NCI-H1417 treated with DMSO at 0.1 percent for 48 hours (cell line): ENCODE measurements around the gene WNT6.
A peak's percentile ranks its signal among the peaks of the same experiment; 100 is the strongest.

ENCODE experiments used
- DNase-seq: peaks from one replicate; lab custom pipeline; 2025; lab: John Stamatoyannopoulos, UW

WNT6 gene

DNA sequence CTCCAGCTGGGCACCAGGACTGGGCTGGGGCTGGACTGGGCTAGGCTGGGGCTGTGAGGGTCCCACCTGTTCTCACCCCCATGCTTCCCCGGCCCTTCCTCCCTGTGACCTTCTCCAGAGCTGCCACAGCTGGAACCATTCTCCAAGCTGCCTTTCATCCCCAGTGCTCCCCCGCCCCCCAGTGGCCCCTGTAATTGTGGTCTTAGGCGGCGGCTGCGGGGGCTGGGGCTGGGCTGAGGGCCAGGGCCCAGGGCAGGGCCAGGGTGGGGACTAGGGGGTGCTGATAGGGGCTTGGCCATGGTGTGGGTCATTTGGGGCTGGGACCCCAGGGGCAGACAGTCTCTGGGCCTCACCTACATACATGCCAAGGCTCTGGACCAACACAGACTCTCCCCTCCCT lies 18.3 kb downstream of the WNT6 start:
- DNase-seq, result no peak

GRCh38 chr2:218878486-218878885 lies 18.9 kb downstream of the WNT6 start:
- no peak for DNase-seq

GRCh38 chr2:218878926-218879761 lies 19.5 kb downstream of the WNT6 start:
- no peak for DNase-seq

DNA sequence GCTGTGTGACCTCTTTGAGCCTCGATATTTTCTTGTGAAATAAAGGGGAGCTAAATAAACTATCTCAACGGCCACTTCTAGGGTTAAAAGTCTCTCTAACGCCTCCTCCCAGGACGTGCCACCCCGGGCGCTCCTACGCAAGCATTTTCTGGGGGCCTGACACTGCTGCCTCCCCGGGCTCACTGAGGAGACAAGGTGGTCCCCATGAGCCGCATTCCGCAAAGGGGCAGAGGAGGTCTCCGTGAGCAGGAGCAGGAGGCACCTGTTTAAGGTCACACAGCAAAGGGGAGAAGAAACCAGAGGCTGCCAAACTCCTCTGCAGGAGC lies 20.1 kb downstream of the WNT6 start:
- no peak for DNase-seq

GRCh38 chr2:218880102-218880858 lies 20.7 kb downstream of the WNT6 start, which contains the start of gene WNT10A:
TSS of gene WNT10A (plus strand) at chr2:218880852. CDS start at chr2:218880996, 144 bp downstream.
- no peak for DNase-seq

DNA sequence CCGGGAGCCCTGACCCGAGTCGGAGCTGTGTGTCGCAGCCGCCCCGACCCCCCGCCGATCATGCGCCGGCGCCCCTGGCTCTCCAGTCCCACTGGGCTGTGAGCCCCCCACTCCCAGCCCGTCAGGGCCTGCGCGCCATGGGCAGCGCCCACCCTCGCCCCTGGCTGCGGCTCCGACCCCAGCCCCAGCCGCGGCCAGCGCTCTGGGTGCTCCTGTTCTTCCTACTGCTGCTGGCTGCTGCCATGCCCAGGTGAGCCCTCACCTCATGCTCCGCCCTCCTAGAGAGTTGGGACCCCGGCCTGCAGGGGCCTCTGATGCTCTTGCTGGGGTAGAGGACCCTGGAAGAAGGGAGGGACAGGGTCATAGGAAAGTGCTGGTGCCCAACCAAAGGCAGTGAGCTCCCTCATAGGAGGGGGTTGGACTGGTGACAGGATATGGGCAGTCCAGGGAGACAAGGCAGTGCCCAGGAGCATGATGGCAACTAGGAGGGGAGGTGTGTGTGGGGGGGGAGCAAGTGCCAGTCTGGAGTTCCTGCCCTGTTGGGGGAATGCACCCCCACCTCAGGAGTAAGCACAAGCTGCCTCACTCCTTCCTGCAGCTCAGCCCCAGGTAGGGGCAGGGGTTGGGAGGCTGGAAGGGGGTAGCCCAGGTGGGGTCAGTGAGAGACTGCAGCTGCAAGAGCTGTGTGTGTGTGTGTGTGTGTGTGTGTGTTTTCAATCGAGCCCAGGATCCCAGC lies 21.4 kb downstream of the WNT6 start:
- no peak for DNase-seq

GRCh38 chr2:218881744-218882460 lies 22.3 kb downstream of the WNT6 start:
- no peak for DNase-seq

- DNase-seq, result no peak
Measured at GRCh38 chr2:218882461-218882816, 22.8 kb downstream of the WNT6 start.

DNA sequence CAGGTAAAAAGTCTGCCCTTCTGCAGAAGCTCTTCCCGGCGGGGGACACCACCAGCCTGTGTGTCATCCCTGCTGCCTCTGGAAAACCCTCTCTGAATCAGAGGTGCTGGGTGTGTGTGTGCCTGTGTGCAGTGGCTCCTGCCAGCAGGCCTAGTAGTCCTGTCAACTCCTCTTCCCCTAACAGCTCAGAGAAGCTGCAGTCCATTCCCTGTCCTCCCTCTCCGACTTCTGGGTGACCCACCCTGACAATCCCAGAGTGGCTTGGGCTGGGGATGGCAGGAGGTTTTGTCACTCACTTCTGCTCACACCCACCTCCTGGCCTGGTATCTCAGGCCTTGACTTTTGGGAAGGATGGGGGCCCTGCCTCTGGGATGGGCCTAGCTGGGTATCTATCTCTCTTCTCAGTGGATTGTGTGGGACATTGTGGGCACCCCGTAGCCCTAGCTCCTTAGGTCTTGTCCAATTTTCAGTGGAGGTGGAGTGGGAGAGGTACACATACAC lies 23.3 kb downstream of the WNT6 start:
- no peak for DNase-seq

DNA sequence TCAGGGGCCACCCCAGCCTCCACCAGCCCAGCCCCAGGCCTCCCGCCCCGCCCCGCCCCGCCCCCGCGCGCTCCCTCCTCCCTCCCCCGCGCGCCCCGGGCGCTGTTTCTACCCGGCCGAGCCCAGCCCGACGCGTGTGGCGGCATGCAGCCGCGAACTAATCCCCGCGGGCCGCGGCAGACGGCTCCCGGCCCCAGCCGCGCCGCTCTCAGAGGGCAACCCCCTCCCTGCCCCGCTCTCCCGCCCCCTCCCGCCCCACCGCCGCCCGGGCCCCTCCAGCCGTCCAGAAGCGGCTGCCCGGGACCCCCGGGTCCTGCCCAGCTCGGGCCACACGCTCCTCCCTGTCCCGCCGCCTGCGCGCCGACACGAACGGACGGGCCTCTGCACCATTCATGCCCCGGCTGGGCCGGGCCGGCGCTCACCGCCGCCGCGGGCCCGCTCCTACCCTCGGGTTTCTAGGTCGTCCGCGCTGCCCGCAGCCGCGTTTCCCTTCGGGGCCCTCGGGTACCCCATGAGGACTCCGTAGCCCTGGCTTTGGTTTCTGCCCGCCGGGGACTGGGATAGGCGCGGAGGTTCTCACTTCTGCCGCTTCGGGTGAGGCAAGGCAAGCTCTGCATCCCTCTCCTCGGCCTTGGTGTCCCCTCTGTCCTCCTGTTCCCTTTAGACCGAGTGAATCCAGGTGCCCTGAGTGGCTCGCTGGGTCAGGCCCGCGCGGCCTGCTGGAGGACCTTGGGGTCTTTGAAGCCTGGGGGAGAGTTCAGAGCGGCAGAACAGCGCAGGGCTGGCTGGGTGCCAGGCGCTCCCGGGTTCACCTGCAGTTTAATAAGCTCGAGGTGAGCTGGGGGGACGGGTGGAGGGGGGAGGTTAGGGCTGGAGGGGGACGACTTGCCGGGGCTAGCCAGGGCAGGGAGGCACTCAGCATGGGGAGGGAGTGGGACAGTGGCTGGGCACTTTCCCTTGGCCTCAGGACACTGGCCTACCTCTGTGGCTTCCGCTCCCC lies 24.2 kb downstream of the WNT6 start:
- DNase-seq, result no peak

- no peak for DNase-seq
Measured at GRCh38 chr2:218884519-218884918, 24.9 kb downstream of the WNT6 start.

- no peak for DNase-seq
Measured at GRCh38 chr2:218885981-218886947, 26.7 kb downstream of the WNT6 start.

DNA sequence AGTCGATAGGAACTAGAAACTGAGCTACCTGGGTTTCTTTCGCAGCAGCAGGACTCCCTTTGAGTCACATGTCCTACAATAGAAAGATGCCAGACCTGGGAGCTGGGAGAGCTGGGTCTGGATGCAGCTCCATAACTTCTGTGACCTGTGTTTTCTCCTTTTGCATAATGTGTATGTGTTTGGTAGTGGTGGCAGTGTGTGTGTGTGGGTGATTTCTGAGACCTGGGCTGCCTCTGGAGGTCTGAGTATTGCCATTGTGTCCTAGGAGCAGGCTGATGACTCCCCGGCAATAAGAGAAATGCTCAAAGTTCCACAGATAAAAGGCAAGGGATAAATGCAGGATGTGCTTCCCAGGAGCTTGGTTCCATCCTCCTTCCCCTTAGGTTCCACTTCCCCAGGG lies 27.5 kb downstream of the WNT6 start:
- no peak for DNase-seq

GRCh38 chr2:218888341-218888740 lies 28.7 kb downstream of the WNT6 start:
- DNase-seq, result no peak

DNA sequence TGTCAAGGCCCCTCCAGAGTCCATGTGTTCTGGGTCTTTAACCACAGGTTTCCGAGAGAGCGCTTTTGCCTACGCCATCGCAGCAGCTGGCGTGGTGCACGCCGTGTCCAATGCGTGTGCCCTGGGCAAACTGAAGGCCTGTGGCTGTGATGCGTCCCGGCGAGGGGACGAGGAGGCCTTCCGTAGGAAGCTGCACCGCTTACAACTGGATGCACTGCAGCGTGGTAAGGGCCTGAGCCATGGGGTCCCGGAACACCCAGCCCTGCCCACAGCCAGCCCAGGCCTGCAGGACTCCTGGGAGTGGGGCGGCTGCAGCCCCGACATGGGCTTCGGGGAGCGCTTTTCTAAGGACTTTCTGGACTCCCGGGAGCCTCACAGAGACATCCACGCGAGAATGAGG lies 30.3 kb downstream of the WNT6 start:
- DNase-seq, result no peak

GRCh38 chr2:218890369-218890768 lies 30.8 kb downstream of the WNT6 start:
- no peak for DNase-seq

- DNase-seq, result no peak
Measured at GRCh38 chr2:218891275-218892135, 31.9 kb downstream of the WNT6 start.

- peak; percentile 39 for DNase-seq
Measured at GRCh38 chr2:218892693-218893348, 33.2 kb downstream of the WNT6 start.
